Keratinocyte (primary cell): Measurements from ENCODE around the gene KIF3A. TPM values are rescaled to one million over a fixed set of nuclear protein-coding genes. Genes with fewer than 3 reads are reported as not detected.

Source experiments
- DNase-seq: peaks from one replicate; pipeline ENCODE4 v3.0.0-alpha.2; 2011; ENCODE audit warnings: low read depth, missing footprints, low spot score
- FAIRE-seq: peaks from 2 replicates; lab custom pipeline; 2011; peaks lifted over from hg19 to GRCh38; lab: Jason Lieb, UNC
- H2AFZ ChIP-seq: 2 replicates; pipeline ENCODE4 v1.6.0; 2012; ENCODE audit warnings: low read length, control low read depth, inconsistent platforms; ENCODE audit not compliant: control insufficient read depth
- H3K27ac ChIP-seq: 2 replicates; pipeline ENCODE4 v1.5.1; 2011; ENCODE audit warnings: low read length; ENCODE audit not compliant: control insufficient read depth, insufficient read depth
- H3K27me3 ChIP-seq: 3 replicates; pipeline ENCODE4 v1.6.0; 2011; ENCODE audit warnings: low read length; ENCODE audit not compliant: control insufficient read depth, insufficient read depth; ENCODE audit errors: extremely low read depth
- H3K36me3 ChIP-seq, 2 experiments: 2 replicates in 1 of 2; 3 replicates in 1 of 2; pipeline ENCODE4 v1.5.1; 2011; ENCODE audit warnings: low read length in 2 of 2, mild to moderate bottlenecking in 1 of 2; ENCODE audit not compliant: control insufficient read depth in 2 of 2, insufficient read depth in 2 of 2; ENCODE audit errors: extremely low read depth in 1 of 2
- H3K4me1 ChIP-seq: 3 replicates; pipeline ENCODE4 v1.5.1; 2011; ENCODE audit warnings: low read length; ENCODE audit not compliant: control insufficient read depth, insufficient read depth; ENCODE audit errors: extremely low read depth
- H3K4me2 ChIP-seq: 3 replicates; pipeline ENCODE4 v1.6.0; 2011; ENCODE audit warnings: low read depth, low read length; ENCODE audit not compliant: control insufficient read depth, insufficient read depth; ENCODE audit errors: extremely low read depth
- H3K4me3 ChIP-seq, 3 experiments: fragments of 200-600 bp in 1 of 3; sonication (generic) in 1 of 3; 2 replicates in 2 of 3; 3 replicates in 1 of 3; pipeline ENCODE4 v1.5.1; 2011 to 2016; ENCODE audit warnings: low read length in 3 of 3, mild to moderate bottlenecking in 3 of 3, control low read depth in 2 of 3, inconsistent platforms in 1 of 3, low read depth in 1 of 3, mixed read lengths in 1 of 3, mixed run types in 1 of 3, moderate library complexity in 1 of 3; ENCODE audit not compliant: control insufficient read depth in 2 of 3, insufficient read depth in 2 of 3; ENCODE audit errors: extremely low read depth in 1 of 3
- H3K79me2 ChIP-seq: 2 replicates; pipeline ENCODE4 v1.6.0; 2012; ENCODE audit warnings: low read length; ENCODE audit not compliant: control insufficient read depth, insufficient read depth
- H3K9ac ChIP-seq: 3 replicates; pipeline ENCODE4 v1.6.0; 2011; ENCODE audit warnings: low read length; ENCODE audit not compliant: control insufficient read depth, insufficient read depth; ENCODE audit errors: extremely low read depth
- H3K9me1 ChIP-seq: 3 replicates; pipeline ENCODE4 v1.6.0; 2011; ENCODE audit warnings: low read length; ENCODE audit not compliant: control insufficient read depth, insufficient read depth; ENCODE audit errors: extremely low read depth
- H3K9me3 ChIP-seq: 2 replicates; pipeline ENCODE4 v1.5.1; 2012; ENCODE audit warnings: low read depth, low read length; ENCODE audit not compliant: control insufficient read depth
- H4K20me1 ChIP-seq: 3 replicates; pipeline ENCODE4 v1.6.0; 2011; ENCODE audit warnings: low read length; ENCODE audit not compliant: control insufficient read depth, insufficient read depth; ENCODE audit errors: extremely low read depth
- CTCF ChIP-seq, 3 experiments: IDR thresholded peaks in 1 of 3; conservative IDR thresholded peaks in 1 of 3; optimal IDR thresholded peaks in 1 of 3; 2 replicates in 2 of 3; 3 replicates in 1 of 3; pipeline versions ENCODE3 to v1.5.1; 2011; ENCODE audit warnings: low read length in 3 of 3, mild to moderate bottlenecking in 3 of 3, moderate library complexity in 2 of 3, control low read depth in 1 of 3, inconsistent platforms in 1 of 3; ENCODE audit not compliant: insufficient read depth in 2 of 3; ENCODE audit errors: extremely low read depth in 1 of 3
- EZH2 ChIP-seq: IDR thresholded peaks from one replicate; pipeline ENCODE4 v1.6.1; 2012; ENCODE audit warnings: inconsistent platforms, mild to moderate bottlenecking, low read length, moderate library complexity
- dilution Hi-C: fragments of 300-500 bp; cut with MboI; formaldehyde crosslinking; loops from one replicate; pipeline ENCODE4 v1.7.0; 2020; ENCODE audit warnings: low sequenced_read_pairs; ENCODE audit not compliant: extremely low pct_ligation_motif_present
- polyA plus RNA-seq, 5 experiments: library from polyadenylated mRNA; depleted of rRNA in 3 of 5; stranded (reverse) in 3 of 5; stranded (forward) in 1 of 5; unstranded in 1 of 5; fragments of >200 nt; gene quantifications; 1 replicate in 1 of 5; 2 replicates in 3 of 5; 3 replicates in 1 of 5; pipeline versions ENCODE4 v1.2.1 to v1.2.3, GENCODE V29; 2011 to 2012; ENCODE audit warnings: missing spikeins in 2 of 5, low read depth in 1 of 5, low replicate concordance in 1 of 5

KIF3A gene
- polyA plus RNA-seq, 1 donor (not counting 4 experiments of a cell fraction or from before 2014, with no cell fraction given), result 15.4 TPM

GRCh38 chr5:132782101-132782500, 44.8 kb upstream of the KIF3A start:
- FAIRE-seq, result peak; percentile 66

GRCh38 chr5:132781029-132781428, 43.7 kb upstream of the KIF3A start:
- TF ChIP-seq CTCF (optimal IDR thresholded peaks at IDR 0.05 in 1 of 3, IDR thresholded peaks at IDR 0.05 in 1 of 3, conservative IDR thresholded peaks at IDR 0.05 in 1 of 3; ENCODE audit: extremely low read depth in 1 of 3, insufficient read depth in 2 of 3, low read length in 3 of 3) (no peak), EZH2 (no peak)
- Histone ChIP-seq H3K9me3 (no peaks in the 10 kb centered on the region), H2AFZ (no peak overlapping the region), H3K36me3 (no peaks in the 10 kb centered on the region), H3K4me3 (no peak overlapping the region), H3K4me1 (peaks cover 22% of the 10 kb centered on the region), H3K79me2 (peaks cover 4% of the 10 kb centered on the region), H3K27ac (no peak overlapping the region), H3K9me1 (no peaks in the 10 kb centered on the region), H3K4me2 (no peak overlapping the region), H3K27me3 (no peaks in the 10 kb centered on the region), H3K9ac (no peak overlapping the region), H4K20me1 (no peaks in the 10 kb centered on the region)
- dilution Hi-C loops, result no loop called here
- DNase-seq (no peak), FAIRE-seq (no peak)

More at GRCh38 chr5:132782101-132782500, 44.8 kb upstream of the KIF3A start:
- DNase-seq, result no peak
- no peaks in the 10 kb centered on the region for H3K9me1 ChIP-seq
- H3K27me3 ChIP-seq, result no peaks in the 10 kb centered on the region
- no peak overlapping the region for H3K4me2 ChIP-seq
- dilution Hi-C loops, result no loop called here
- no peak overlapping the region for H3K27ac ChIP-seq
- no peaks in the 10 kb centered on the region for H3K9me3 ChIP-seq
- H4K20me1 ChIP-seq, result no peaks in the 10 kb centered on the region
- H3K36me3 ChIP-seq, result no peaks in the 10 kb centered on the region
- TF ChIP-seq CTCF (optimal IDR thresholded peaks at IDR 0.05 in 1 of 3, IDR thresholded peaks at IDR 0.05 in 1 of 3, conservative IDR thresholded peaks at IDR 0.05 in 1 of 3; ENCODE audit: extremely low read depth in 1 of 3, insufficient read depth in 2 of 3, low read length in 3 of 3), result no peak
- no peak for TF ChIP-seq EZH2
- H3K4me3 ChIP-seq, result no peak overlapping the region
- H3K9ac ChIP-seq, result no peak overlapping the region
- peaks cover 22% of the 10 kb centered on the region for H3K4me1 ChIP-seq
- peak overlapping the region; percentile 71 for H2AFZ ChIP-seq
- H3K79me2 ChIP-seq, result no peaks in the 10 kb centered on the region
